Measurements from ENCODE around the gene PROZ.

Gene PROZ

GRCh38 chr13:113117911-113118260, 40.6 kb upstream of the PROZ start:
- TF ChIP-seq CTCF (IDR thresholded peaks at IDR 0.05; ENCODE audit: extremely low read depth, missing control alignments) = no peak
- no peak for DNase-seq (ENCODE audit: low spot score)

GRCh38 chr13:113118261-113119021, 40.0 kb upstream of the PROZ start:
- no peak for DNase-seq (ENCODE audit: low spot score)

GRCh38 chr13:113119166-113119821, 39.2 kb upstream of the PROZ start:
- no peak for DNase-seq (ENCODE audit: low spot score)
- no peak for TF ChIP-seq CTCF (IDR thresholded peaks at IDR 0.05; ENCODE audit: extremely low read depth, missing control alignments)

More at GRCh38 chr13:113118261-113119021, 40.0 kb upstream of the PROZ start:
- no peak for TF ChIP-seq CTCF (IDR thresholded peaks at IDR 0.05; ENCODE audit: extremely low read depth, missing control alignments)

GRCh38 chr13:113119822-113120189, 38.6 kb upstream of the PROZ start:
- no peak for TF ChIP-seq CTCF (IDR thresholded peaks at IDR 0.05; ENCODE audit: extremely low read depth, missing control alignments)
- DNase-seq (ENCODE audit: low spot score) = no peak

- no peak for TF ChIP-seq CTCF (IDR thresholded peaks at IDR 0.05; ENCODE audit: extremely low read depth, missing control alignments)
- DNase-seq (ENCODE audit: low spot score) = no peak
Measured at GRCh38 chr13:113120300-113121182, 37.9 kb upstream of the PROZ start.

GRCh38 chr13:113121183-113121927, 37.1 kb upstream of the PROZ start:
- no peak for DNase-seq (ENCODE audit: low spot score)
- TF ChIP-seq CTCF (IDR thresholded peaks at IDR 0.05; ENCODE audit: extremely low read depth, missing control alignments) = no peak
